DMS79 treated with DMSO at 0.1 percent for 48 hours (cell line): Measurements from ENCODE around the gene NCEH1.
"Not testable (repeated sequence)": the region's sequence is repeated elsewhere in the genome, so short reads cannot be mapped to it uniquely, and the experiment has no call there.

Source experiments
- DNase-seq: peaks from one replicate; lab custom pipeline; 2025; lab: John Stamatoyannopoulos, UW

NCEH1 gene

GRCh38 chr3:172675441-172676193 is 35.2 kb downstream of the NCEH1 start:
- no peak for DNase-seq

GRCh38 chr3:172673210-172673679 is 37.6 kb downstream of the NCEH1 start:
- DNase-seq = no peak

GRCh38 chr3:172669021-172669420 is 41.8 kb downstream of the NCEH1 start:
- DNase-seq = no peak

GRCh38 chr3:172666873-172667694 is 43.8 kb downstream of the NCEH1 start:
- DNase-seq = peak; percentile 51

- DNase-seq = no peak
Measured at GRCh38 chr3:172666181-172666872, 44.5 kb downstream of the NCEH1 start.

- not testable (repeated sequence) for DNase-seq
Measured at GRCh38 chr3:172665510-172665909, 45.4 kb downstream of the NCEH1 start.

GRCh38 chr3:172660421-172660820 is 50.4 kb downstream of the NCEH1 start:
- DNase-seq = not testable (repeated sequence)

- DNase-seq = no peak
Measured at GRCh38 chr3:172659246-172660002, 51.4 kb downstream of the NCEH1 start.

- DNase-seq = no peak
Measured at GRCh38 chr3:172658344-172659245, 52.3 kb downstream of the NCEH1 start.

GRCh38 chr3:172656602-172657001 is 54.3 kb downstream of the NCEH1 start:
- no peak for DNase-seq

- no peak for DNase-seq
Measured at GRCh38 chr3:172655388-172655787, 55.5 kb downstream of the NCEH1 start.

GRCh38 chr3:172654470-172654869 is 56.4 kb downstream of the NCEH1 start:
- no peak for DNase-seq

- peak; percentile 79 for DNase-seq
Measured at GRCh38 chr3:172653004-172653572, 57.8 kb downstream of the NCEH1 start.

GRCh38 chr3:172651936-172652625 is 58.8 kb downstream of the NCEH1 start:
- DNase-seq = no peak

- DNase-seq = no peak
Measured at GRCh38 chr3:172649987-172650386, 60.9 kb downstream of the NCEH1 start.

GRCh38 chr3:172648747-172649146 is 62.1 kb downstream of the NCEH1 start:
- no peak for DNase-seq

- DNase-seq = peak; percentile 92
Measured at GRCh38 chr3:172647823-172648222, 63.0 kb downstream of the NCEH1 start.

- DNase-seq = no peak
Measured at GRCh38 chr3:172647080-172647479, 63.8 kb downstream of the NCEH1 start.

GRCh38 chr3:172646439-172647015 is 64.3 kb downstream of the NCEH1 start:
- DNase-seq = peak; percentile 40
